Measurements from ENCODE around the gene CNTLN.
"Not testable (repeated sequence)": the region's sequence is repeated elsewhere in the genome, so short reads cannot be mapped to it uniquely, and the experiment has no call there.

Gene CNTLN

DNA sequence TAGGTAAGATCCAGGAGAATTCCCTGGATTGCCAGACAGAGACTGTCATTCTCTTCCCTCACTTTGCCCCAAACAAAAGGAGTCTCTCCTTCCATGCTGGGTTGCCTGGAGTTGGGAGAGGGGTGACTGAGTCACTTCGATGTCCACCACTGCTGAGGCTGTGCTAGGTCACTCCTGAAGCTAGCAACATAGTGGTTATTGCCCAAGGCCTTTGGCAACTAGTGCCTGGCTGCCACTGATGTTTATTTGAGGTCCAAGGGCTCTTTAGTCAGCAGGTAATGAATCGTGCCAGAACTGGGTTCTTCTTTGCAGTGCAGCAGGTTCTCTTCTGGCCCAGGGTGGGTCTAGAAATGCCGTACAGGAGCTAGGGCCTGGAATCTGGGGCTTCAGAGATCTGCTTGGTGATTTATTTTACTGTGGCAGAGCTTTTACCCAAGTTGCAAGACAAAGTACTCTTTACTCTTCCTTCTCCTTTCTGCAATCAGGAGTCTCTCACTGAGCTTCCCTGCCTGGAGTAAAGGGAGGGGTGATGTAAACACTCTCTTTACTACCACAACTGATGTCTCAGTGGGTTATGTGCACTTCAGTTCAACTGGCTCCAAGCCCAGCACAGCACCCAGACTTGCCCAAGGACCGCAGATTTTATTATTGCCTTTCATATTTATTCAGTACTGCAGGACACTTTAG is 288.3 kb downstream of the CNTLN start:
- no peak overlapping the region for H3K4me3 ChIP-seq (ENCODE audit: control insufficient read depth, low read depth, low read length)
- TF ChIP-seq, protein P1, sequence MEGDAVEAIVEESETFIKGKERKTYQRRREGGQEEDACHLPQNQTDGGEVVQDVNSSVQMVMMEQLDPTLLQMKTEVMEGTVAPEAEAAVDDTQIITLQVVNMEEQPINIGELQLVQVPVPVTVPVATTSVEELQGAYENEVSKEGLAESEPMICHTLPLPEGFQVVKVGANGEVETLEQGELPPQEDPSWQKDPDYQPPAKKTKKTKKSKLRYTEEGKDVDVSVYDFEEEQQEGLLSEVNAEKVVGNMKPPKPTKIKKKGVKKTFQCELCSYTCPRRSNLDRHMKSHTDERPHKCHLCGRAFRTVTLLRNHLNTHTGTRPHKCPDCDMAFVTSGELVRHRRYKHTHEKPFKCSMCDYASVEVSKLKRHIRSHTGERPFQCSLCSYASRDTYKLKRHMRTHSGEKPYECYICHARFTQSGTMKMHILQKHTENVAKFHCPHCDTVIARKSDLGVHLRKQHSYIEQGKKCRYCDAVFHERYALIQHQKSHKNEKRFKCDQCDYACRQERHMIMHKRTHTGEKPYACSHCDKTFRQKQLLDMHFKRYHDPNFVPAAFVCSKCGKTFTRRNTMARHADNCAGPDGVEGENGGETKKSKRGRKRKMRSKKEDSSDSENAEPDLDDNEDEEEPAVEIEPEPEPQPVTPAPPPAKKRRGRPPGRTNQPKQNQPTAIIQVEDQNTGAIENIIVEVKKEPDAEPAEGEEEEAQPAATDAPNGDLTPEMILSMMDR (IDR thresholded peaks at IDR 0.05; ENCODE audit: control insufficient read depth, insufficient read depth, low read depth, low read length, missing control alignments): no peak
- no peak for DNase-seq (ENCODE audit: low read depth)

DNA sequence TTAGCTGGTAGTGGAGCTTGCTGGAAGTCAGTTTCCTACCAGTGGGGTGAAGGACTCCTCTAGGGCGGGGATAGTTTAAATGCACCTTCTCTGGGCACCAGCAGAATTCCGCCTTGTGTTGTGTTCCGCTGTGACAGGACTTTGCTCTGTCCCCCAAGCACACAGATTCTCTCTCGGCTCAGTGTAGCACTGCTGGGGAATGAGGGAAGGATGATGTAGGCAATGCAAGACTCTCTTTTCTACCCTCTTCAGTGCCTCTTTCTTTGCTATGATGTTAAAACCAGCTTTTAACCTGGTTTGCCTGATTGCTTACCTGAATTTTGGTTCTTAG is 288.8 kb downstream of the CNTLN start:
- DNase-seq (ENCODE audit: low read depth): no peak
- TF ChIP-seq, protein P1 (IDR thresholded peaks at IDR 0.05; ENCODE audit: control insufficient read depth, insufficient read depth, low read depth, low read length, missing control alignments): no peak
- H3K4me3 ChIP-seq (ENCODE audit: control insufficient read depth, low read depth, low read length): no peak overlapping the region

DNA sequence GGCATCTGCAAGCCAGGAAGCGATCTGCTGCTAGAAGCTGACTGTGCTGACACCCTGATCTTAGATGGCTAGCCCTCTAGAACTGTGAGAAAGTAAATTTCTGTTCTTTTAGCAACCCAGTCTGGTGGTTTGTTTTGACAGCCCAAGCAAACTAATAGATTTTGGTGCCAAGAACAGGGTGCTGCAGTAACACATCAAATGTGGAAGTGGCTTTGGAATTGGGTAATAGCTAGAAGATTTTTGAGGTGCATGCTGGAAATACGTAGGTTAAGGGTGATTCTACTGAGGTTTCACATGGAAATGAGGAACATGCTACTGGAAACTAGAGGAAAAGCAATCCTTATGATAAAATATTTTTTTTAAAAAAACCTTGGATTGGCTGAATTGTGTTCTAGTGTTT is 290.5 kb downstream of the CNTLN start:
- DNase-seq (ENCODE audit: low read depth): no peak
- no peak overlapping the region for H3K4me3 ChIP-seq (ENCODE audit: control insufficient read depth, low read depth, low read length)
- TF ChIP-seq, protein P1 (IDR thresholded peaks at IDR 0.05; ENCODE audit: control insufficient read depth, insufficient read depth, low read depth, low read length, missing control alignments): no peak

DNA sequence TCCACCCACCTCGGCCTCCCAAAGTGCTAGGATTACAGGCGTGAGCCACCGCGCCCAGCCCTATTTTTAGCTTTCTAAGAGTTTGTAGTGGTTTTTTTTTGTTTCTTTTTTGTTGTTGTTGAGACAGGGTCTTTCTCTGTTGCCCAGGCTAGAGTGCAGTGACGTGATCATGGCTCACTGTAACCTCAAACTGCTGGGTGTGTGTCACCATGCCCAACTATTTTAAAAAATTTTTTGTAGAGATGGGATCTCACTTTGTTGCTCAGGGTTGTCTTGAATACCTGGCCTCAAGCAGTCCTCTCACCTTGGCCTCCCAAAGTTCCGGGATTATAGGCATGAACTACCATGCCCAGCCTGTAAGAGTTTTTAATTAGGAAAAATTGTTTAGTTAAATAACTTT is 298.7 kb downstream of the CNTLN start:
- TF ChIP-seq, protein P1 (IDR thresholded peaks at IDR 0.05; ENCODE audit: control insufficient read depth, insufficient read depth, low read depth, low read length, missing control alignments): no peak
- no peak for DNase-seq (ENCODE audit: low read depth)
- no peak overlapping the region for H3K4me3 ChIP-seq (ENCODE audit: control insufficient read depth, low read depth, low read length)

DNA sequence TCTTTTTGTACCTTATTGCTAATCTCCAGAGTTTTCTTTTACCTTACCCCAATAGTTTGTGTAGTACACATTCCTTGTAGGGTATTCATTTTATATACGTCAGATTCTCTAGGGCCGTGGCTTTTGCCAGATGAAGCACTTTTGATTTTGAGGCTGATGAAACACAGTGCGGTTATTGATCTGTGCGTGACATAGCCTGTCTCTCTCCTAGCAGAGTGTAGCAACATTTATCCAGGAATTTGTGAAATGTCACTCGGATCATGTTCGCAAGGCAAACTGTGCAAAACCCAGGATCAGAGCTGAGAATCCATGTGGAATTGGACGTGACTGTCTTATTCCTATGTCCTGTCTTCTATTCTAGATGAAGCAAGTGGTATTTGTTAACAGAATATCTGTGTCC is 302.0 kb downstream of the CNTLN start:
- no peak overlapping the region for H3K4me3 ChIP-seq (ENCODE audit: control insufficient read depth, low read depth, low read length)
- TF ChIP-seq, protein P1 (IDR thresholded peaks at IDR 0.05; ENCODE audit: control insufficient read depth, insufficient read depth, low read depth, low read length, missing control alignments): no peak
- no peak for DNase-seq (ENCODE audit: low read depth)

DNA sequence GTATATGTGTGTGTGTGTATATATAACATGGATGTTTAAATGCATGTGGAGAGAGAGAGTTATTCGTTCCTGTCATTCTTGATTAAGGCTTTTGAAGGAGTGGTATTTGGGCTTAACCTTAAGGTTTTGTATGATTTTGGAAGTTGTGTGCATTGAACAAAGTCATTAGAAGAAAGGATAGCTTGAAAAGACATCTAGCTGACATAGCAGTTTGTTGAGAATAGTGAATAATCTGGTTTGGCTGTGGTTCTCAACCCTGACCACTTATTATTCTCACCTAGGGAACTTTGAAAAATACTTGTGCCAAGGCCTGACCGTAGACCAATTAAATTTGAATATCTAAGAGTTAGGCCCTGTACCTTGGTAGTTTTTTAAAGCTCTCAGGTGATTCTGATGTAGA is 303.0 kb downstream of the CNTLN start:
- TF ChIP-seq, protein P1 (IDR thresholded peaks at IDR 0.05; ENCODE audit: control insufficient read depth, insufficient read depth, low read depth, low read length, missing control alignments): no peak
- no peak overlapping the region for H3K4me3 ChIP-seq (ENCODE audit: control insufficient read depth, low read depth, low read length)
- DNase-seq (ENCODE audit: low read depth): no peak

DNA sequence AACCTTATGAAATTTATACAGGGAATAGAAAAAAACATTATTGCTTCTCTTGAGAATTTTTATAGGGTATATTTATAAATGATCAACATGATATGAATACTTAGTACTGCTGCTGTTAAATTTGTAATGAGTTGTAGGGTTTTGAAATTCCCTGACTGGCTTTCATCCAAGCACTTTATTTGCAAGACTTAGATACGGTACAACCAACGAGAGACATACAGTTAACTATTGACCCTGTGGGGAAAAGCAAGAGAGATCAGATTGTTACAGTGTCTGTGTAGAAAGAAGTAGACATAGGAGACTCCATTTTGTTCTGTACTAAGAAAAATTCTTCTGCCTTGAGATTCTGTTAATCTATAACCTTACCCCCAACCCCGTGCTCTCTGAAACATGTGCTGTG is 310.3 kb downstream of the CNTLN start:
- not testable (repeated sequence) for DNase-seq (ENCODE audit: low read depth); H3K4me3 ChIP-seq (ENCODE audit: control insufficient read depth, low read depth, low read length)
